Measurements from ENCODE around the gene PRDM4.

DNA sequence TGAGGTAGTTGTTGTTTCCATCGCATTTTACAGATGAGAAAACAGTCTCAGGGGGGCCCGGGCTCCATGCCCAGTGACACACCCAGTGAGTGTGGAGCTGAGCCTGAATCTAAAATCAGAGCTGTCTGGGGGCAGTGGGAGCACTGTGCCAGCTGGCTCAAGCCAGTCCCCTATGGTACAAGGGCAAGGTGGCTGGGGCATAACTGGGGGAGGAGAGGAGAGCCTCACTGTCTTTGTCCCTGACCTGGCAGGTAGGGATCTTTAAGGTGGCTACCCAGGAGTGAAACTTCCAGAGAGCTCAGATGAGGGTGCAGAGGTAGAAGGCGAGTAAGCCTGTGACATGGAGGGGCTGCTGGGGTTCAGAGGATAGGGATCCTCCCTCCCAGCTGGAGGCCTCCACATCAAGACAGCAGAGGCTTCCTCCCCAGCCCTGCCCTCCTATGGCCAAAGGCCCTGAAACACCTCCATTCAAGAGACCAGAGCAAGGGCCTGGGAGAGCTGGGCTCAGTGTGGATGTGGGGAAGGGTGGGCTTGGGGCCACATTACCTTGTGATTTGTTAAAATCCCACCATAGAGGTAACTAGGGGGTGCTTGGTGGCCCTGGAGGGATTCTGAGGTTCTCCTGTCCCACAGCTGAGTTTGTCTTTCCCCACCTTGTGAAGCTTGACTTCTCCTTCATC is 46.7 kb upstream of the PRDM4 start:
- TF ChIP-seq CTCF (IDR thresholded peaks at IDR 0.05; ENCODE audit: insufficient read depth, low read length) (no peak), REST (IDR thresholded peaks at IDR 0.05; ENCODE audit: insufficient replicate concordance, low read depth) (no peak), POLR2AphosphoS5 (IDR thresholded peaks at IDR 0.05; ENCODE audit: low read depth) (no peak), SPI1 (IDR thresholded peaks at IDR 0.05; ENCODE audit: borderline replicate concordance, low read depth) (no peak), GABPA (IDR thresholded peaks at IDR 0.05; ENCODE audit: low read depth) (no peak)

Measured in HL-60 (cell line).